Hindlimb muscle (tissue), 1 donor: ENCODE data around the gene HMGB1. TPM values are rescaled to one million over a fixed set of nuclear protein-coding genes. Genes with fewer than 3 reads are reported as not detected.

Experiments
- DNase-seq: peaks from one replicate; pipeline ENCODE4 v3.0.0-alpha.2; 2013
- polyA plus RNA-seq: library from polyadenylated mRNA; unstranded; fragments of 120-200 nt; gene quantifications from one replicate; pipeline ENCODE4 v1.2.1, GENCODE V29; 2013; ENCODE audit not compliant: insufficient read length

HMGB1 gene
- polyA plus RNA-seq, 1 donor = 366 TPM

DNA sequence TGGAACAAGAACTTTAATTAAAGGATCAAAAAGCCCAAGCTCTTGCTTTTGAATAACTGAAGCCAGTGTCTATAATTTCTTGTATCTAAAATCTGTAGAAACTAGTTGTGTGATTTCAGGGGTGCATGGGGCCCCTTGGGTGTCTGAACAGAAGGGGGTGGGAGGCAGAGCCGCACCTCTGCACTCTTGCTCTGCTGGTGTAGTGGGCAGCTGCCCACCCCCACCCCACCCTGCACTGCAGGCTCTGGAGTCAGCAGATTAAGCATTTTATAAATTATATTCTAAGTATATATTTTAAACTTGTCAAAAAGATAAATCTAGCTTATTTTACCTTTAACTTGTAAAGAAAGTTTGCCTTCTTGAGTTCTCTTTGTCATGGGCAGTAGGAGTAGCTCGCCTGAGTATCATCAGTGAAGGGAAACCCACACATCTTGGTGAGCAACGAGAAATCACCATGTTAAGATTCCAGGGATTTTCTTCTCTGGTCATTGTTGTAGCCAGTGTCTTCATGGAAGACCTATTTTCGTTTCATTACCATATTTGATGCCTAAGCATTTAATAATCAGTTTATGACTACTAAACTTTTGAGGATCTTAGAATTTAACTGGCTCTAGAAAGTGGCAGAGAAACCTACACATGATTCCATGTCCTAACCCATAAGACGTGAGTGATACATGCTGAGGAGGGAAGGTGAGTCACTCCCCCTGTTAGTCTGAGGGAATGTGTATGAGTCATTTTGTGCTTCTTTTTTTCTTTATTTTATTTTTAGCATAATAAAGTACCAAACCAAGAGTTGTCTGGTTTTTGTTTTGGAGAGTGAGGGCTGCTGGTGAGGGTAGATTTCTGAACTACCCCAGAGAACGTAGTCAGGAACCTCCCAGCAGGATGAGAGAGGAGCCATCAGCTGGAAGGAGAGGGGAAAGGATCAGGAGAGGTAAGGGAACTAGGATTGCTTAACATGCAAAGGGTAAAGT is 35.7 kb downstream of the HMGB1 start:
- no peak for DNase-seq

DNA sequence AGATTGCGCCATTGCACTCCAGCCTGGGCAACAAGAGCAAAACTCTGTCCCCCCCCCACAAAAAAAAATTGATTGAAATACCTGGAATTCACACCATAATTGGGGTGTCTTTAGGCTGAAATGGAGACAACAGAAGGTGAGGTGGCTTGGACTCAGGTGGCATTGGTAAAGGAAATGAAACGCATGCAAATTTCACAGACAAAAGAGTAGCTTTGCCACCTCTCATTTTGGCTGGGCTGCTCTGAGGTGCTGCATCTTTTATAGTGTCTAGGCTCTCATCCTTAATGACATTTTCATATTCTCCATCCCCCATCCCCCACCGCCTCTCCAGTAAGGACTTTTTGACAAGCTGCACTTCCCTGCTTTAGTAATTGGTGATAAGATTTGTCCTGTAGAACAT is 36.5 kb downstream of the HMGB1 start:
- no peak for DNase-seq

DNA sequence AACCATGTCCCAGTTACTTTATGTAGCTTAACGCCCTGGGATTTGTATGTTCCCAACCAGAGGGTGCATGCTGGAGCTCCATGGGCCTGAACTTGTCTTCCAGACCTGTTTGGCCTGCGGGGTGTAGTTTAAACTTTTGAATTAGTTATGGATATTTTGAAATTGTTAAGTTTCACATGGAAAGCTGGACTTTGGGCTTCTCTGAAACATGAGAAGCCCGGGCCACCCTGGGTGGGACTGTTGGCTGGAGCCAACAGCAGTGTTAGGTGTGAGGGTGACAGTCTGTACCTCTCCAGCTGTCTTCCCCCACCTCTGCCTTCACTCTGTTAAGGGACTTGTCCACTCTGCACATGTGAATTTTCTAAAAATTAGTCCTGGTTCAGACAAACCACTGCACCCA is 41.8 kb downstream of the HMGB1 start:
- DNase-seq = no peak

DNA sequence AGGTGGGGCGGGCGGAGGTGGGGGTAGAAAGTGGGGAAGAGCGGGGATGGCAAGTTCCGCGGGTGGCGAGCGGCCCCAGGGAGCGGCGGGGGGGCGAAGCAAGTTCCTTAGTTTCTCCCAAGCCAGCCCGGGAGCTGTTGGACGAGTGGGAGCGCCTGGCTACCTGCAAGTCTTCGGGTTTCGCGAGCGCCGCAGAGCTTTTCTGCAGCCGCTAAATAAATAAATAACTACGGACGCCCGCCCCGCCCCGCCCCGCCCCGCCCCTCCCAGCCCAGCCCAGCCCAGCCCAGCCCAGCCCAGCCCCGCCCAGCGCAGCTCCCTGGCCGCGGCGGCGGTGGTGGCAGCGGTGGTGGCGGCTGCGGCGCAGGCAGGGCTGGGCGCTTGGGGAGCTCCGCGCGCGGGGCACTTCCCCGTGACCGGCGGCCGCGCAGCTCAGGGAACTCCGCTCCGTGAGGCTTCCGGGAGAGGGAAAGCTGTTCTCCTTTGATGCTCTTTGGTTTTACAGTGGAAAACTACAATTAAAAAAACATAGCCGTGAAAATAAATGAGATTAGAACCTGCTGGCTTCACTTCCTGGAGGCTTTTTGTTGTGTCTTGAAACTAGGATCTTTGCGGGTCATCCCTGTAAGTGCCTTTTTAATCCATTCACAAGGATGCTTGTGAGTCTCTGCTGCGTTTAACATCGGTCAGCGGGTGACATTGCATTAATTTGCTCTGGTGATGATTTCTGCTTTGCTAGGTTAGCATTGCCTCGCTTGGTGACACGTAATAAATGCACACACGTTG is 43.5 kb downstream of the HMGB1 start, which contains the start of gene UBE2L5:
UBE2L5 (plus strand) TSS at position 440 of the 786 bp plus-strand sequence. CDS start 5,498 bp downstream, outside the sequence.
- peak; percentile 67 for DNase-seq

DNA sequence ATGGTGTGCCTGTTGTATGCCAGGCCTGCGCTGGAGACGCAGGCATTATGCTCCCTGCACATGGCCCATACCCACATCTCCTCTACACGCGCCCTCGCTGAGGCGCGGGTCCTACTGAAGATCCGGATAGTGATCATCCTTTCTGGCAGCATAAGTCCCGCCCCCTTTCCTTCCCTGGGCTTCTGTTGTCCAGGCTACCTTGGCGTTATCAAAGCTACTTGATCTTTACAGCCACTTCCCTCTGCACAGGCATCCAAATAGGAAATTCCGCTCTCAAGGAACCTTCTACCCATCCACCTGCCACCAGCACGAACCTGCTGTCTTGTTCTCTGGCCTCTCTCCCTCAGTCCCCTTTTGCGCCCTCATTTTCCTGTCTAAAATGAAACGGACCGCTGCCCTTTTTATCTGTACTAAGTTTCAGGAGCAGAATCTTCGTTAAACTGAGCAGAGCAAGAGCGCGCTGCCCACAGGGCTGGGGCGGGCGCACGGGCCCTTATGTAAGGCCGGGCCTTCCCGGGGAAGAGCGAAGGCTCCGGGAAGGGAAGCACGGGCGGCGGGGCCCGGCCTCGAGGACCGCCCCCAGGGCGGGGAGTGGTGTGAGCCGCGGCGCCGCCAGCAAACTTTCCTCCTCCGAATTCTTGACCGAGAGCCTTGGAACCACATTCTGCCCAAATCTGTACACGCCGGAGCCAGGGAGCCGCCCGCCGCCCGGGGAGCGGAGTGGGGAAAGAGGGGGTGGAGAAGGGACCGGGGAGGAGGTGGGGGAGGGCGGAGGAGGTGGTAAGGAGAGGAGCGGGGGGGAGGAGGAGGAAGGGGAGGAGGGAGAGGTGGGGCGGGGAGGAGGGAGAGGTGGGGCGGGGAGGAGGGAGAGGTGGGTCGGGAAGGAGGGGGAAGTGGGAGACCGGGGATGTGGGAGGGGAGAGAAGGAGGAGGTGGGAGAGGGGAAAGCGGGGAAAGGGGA is 44.4 kb downstream of the HMGB1 start:
- peak; percentile 93 for DNase-seq

DNA sequence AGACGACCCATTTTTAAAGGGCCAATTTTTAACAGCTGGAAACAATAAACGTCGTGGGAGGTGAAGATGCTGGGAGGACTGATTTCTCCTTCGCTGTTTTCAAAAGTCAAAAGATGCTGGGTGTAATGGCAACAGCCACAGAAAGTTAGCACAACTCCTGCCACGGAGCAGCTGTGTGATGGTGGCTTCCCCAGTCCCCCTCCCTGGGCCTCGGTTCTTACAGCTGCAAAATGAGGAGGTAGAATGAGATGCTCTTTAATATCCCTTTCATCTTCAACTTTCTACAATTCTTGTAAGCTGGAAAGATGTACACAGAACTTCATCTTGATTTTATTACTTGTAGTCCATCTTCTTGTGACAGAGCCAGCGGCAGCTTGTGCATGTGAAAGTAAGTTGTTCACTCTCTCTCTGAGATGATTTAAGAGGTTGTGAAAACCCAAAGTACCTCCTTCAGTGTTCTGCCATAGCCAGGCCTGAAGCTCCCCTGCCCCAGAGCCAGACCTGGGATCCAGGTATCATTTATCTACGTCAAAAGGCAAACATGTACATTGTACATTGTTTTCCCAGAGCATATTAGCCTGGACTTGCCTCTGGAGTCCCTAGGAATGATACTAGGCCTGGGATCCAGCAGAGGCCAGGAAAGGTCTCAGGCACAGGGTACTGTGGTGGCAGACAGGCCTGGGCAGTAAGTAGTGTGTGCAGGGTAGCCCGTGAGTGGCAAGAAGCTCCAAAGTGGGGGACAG is 46.8 kb downstream of the HMGB1 start:
- no peak for DNase-seq

DNA sequence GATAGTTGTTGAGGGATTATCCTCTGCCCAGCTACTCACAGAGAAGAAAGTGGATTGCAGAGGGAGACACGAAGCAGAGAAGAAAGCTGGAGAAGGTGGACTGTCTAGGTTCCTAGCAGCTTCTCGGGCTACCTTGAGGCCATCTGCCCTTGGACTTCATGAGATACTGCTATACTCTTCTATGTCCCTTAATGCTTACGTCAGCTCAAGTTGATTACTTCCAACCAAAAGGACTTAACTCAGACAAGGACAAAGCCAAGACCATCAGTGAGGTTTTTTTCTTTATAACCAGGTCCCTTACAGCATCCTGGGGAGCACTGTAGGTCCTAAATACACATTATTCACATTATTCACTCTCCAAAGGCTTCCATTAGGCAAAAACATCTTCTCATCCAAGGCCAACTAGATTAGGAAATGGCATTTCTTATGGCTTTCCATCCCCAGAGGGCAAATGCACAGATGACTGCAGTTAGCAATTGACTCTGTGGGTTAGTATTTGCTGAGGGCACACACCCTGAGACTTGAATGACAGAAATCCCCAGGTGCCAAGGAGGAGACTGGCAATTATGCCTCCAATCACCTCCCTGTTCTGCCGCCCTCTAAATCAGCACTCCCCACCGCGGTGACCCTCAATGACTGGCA is 47.5 kb downstream of the HMGB1 start:
- DNase-seq = no peak

DNA sequence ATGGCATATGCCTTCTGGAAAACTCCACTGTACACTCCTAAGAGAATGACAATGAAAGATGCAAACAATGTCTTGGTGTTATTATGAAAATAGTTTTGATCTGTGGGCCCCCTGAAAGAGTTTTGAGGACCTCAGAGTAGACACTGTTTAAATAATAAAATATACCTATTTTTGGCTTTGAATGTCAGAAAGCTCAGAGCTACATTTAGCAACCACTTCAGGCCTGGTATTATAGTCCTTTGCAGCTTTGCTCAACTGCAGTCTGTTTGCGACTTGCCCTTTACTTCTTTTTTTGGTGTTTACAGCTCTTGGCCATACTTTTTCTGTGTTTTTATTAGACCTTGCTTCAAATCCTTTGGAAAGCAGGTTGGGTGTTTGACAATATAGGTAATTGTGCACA is 49.3 kb downstream of the HMGB1 start:
- DNase-seq = no peak

DNA sequence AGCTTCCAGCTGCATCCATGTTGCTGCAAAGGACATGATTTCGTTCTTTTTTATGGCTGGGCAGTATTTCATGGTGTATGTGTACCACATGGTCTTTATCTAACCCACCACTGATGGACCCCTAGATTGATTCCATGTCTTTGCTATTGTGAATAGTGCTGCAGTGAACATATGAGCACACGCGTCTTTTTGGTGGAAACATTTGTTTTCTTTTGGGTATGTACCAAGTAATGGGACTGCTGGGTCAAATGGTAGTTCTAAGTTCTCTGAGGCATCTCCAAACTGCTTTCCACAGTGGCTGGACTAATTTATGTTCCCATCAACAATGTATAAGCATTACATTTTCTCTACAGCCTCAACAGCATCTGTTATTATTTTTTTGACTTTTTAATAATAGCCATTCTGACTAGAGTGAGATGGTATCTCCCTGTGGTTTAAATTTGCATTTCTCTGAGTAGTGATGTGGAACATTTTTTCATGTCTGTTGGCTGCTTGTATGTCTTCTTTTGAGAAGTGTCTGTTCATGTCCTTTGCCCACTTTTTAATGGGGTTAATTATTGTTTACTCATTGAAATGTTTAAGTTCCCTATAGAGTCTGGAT is 50.2 kb downstream of the HMGB1 start:
- DNase-seq = no peak

DNA sequence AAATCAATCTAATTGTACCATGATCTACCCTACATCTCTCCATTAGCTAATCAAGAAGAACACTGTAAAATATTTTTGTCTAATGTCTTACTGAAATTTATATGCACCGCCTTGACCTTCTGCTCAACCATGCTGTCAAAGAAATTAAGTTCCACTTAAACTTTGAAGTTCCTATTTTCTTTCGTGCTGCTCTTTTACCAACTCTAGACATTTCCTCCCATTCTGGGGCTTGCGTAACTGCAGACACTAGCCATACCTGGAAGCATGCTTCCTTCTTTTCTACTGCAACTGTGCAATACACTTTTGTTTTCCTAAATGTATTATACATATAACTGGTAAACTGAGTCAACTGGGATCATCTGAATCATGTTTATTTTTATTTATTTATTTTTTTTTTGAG is 51.9 kb downstream of the HMGB1 start:
- DNase-seq = no peak

DNA sequence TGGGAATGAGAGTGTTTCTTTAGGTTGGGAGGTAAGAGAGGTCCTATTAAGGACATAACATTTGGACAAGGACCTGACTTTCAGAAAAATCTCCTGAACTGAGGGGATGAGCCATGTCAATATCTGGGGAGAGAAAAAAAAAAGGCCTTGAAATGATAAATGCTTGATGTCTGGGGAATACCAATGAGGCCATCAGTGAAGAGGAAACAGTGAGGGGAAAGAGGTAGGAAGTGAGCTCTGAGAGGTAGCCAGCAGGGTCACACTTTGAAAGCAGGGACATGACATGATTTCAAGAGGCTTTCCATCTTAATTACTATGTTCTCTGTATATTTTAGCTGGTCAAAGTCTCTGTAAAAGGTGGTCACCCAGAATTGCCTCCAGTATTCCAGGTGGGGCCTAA is 53.4 kb downstream of the HMGB1 start:
- no peak for DNase-seq

DNA sequence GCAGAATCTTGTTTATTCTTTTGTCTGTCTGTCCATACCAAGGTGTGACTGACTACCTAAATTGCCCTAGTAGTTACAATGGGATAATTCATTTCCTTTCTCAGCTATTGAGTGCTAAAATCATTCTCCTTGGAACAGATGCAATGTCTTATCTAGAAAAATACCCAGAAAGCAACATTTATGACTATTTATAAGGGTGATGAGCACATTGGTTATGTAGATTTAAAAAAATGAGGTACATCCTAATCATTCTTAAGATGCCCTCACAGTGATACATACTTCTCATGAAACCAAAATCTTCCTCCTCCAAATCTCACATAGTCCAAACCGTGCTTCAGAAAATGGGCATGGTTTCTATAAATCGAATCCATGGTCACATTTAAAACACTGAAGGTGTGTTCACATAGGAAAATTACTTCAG is 55.0 kb downstream of the HMGB1 start:
- no peak for DNase-seq

DNA sequence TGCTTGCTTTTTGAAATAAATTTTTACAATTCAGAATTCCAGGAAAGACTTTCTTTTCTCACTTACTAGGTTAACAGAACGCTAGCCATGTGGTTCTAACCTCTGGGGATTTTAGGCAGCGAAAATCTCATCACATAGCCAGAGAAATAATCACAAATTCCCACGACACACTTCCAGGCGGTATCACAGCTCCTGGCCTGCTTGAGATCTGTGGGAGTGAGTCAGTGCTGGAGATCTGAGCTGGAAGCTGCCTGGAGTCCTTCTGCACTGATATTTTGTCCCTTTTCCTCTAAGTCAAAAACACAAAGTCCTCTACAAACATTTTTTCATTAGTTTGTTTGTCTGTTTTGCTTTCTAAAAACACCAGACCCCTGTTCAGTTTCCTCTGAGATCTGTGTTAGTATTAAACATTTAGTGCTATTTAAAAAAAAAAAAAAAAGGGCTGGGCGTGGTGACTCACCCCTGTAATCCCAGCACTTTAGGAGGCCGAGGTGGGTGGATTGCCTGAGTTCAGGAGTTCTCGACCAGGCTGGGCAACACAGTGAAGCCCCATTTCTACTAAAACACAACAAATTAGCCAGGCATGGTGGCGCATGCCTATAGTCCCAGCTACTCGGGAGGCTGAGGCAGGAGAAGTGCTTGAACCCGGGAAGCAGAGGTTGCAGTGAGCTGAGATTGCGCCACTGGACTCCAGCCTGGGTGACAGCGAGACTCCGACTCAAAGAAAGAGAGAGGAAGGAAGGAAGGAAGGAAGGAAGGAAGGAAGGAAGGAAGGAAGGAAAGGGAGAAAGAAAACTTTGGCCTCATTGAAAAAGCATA is 55.6 kb downstream of the HMGB1 start:
- no peak for DNase-seq

DNA sequence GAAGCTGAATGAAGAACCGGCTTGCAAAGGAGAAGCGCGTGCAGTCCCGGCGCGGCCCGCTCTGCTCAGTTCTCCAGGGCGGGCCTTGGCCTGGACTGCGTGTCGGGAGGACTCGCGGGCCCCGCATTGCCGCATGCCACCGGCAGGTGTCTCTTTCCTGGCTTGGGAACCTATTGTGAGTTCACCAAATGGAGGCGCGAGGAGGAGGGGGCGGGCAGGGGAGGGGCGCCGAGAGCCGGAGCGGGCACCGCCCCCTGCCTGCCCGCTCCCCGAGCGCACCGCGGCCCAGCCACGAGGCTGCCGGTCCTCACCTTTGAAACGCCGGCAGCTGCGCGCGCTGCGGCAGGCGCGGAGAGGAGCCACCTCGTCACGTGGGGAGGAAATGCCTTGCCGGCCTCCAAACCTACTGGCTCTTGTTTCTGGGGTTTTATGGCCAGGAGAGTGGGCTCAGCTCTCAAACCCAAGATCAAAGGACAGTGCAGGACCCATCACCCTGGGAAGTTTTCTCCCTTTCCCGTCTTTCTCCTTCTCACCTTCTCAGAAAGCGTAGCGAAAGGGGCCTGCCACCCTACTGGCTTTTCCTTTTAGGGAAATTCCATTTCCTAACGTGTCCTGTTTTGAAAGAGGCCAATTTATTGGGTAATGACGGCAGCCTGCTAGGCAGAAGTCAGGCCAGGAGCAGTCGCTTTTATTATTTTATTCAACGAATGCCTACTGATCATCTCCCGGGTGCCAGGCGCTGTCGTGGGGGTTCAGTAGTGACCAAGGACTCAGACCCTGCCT is 57.2 kb downstream of the HMGB1 start:
- peak; percentile 91 for DNase-seq

DNA sequence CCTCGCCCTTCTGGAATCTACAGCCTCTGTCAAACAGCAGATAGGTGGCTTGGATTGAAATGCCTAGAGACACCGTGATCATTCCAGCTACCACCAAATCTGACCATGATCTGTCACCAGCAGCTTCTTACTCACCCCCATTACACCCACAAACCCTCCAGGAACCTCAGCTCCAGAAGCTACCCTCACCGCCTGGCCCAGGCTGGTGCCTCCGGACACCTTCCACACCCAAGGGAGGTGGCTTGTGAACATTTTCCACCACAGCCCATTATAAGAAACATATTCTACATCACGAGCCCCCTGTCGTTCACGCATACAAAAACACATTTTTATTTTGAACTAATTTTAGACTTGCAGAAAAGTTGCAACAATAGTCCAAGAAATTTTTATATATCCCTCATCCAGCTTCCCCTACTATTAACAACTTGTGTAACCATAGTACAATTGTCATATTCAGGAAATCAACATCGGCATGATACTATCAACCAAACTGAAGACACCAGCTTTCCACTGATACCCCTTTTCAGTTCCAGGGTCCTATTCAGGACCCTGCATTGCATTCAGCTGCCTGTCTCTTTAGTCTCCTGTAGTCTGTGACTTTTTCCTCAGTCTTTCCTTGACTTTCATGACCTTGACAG is 58.8 kb downstream of the HMGB1 start:
- DNase-seq = no peak
